Gastroesophageal sphincter (tissue), 3 donors: ENCODE data around the gene TCEAL5.
A peak's percentile ranks its signal among the peaks of the same experiment; 100 is the strongest.

Source experiments
- EP300 ChIP-seq: sonication (generic); formaldehyde crosslinking; IDR thresholded peaks from one replicate; pipeline ENCODE4 v1.6.1; 2017; ENCODE audit warnings: antibody characterized with exemption, mild to moderate bottlenecking
- POLR2A ChIP-seq, 2 donors: fragments of 450-650 bp; IDR thresholded peaks; one replicate each; pipeline ENCODE4 v1.6.1; 2017; ENCODE audit warnings: antibody characterized with exemption in 2 of 2, mild to moderate bottlenecking in 2 of 2, moderate library complexity in 1 of 2
- TF ChIP-seq, protein P1 (sequence below), 4 experiments: fragments of 200-600 bp in 2 of 4; fragments of 450-650 bp in 2 of 4; sonication (generic) in 1 of 4; IDR thresholded peaks; one replicate each; pipeline ENCODE4 v1.5.1; 2017 to 2019; ENCODE audit warnings: antibody characterized with exemption in 4 of 4, mild to moderate bottlenecking in 2 of 4, moderate library complexity in 2 of 4

DNA sequence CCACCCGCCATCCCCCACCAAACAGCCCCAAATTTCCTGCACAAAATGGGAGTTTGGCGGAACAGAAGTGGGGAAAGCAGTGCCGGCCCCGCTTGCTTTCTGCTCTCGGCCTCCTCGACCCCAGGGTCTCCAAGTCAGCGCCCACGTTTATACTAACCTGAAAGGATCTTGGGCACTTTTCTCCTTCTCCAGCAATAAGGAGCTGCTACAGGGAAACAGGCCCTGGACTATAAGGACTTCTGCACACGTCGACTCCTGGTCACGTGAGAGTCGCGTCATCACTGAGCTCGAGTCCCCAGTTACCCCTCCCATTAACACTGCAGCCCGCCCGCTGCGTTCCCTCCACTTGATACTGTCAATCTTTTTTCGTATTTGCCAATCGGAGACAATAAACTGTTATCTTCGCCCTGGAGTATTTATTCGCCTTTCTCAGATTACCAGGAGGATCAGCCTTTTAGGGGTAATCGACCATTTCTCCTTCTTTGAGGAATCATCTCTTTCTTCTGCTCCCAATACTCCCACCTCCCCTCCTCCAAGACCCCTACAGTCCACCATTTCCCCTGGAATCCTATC, 21.5 kb downstream of the TCEAL5 start, which contains the start of gene TCEAL8:
- TF ChIP-seq, protein P1, sequence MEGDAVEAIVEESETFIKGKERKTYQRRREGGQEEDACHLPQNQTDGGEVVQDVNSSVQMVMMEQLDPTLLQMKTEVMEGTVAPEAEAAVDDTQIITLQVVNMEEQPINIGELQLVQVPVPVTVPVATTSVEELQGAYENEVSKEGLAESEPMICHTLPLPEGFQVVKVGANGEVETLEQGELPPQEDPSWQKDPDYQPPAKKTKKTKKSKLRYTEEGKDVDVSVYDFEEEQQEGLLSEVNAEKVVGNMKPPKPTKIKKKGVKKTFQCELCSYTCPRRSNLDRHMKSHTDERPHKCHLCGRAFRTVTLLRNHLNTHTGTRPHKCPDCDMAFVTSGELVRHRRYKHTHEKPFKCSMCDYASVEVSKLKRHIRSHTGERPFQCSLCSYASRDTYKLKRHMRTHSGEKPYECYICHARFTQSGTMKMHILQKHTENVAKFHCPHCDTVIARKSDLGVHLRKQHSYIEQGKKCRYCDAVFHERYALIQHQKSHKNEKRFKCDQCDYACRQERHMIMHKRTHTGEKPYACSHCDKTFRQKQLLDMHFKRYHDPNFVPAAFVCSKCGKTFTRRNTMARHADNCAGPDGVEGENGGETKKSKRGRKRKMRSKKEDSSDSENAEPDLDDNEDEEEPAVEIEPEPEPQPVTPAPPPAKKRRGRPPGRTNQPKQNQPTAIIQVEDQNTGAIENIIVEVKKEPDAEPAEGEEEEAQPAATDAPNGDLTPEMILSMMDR (IDR thresholded peaks at IDR 0.05), result no peak
- TF ChIP-seq POLR2A (IDR thresholded peaks at IDR 0.05), result peak in 1 of 2 donors; percentile 32
- TF ChIP-seq EP300, result no peak
